GM12878 (cell line): ENCODE results near the gene SRMS.

Source experiments
- BRCA1 ChIP-seq: IDR thresholded peaks from 2 replicates; pipeline ENCODE4 v1.6.1; 2011; ENCODE audit warnings: low read depth, low read length, improper control_type of control experiment
- CTCF ChIP-seq, 3 experiments: IDR thresholded peaks in 2 of 3; conservative IDR thresholded peaks in 1 of 3; 2 replicates each; pipeline ENCODE4 v1.5.1; 2011; ENCODE audit warnings: low read depth in 3 of 3, low read length in 3 of 3, mild to moderate bottlenecking in 3 of 3, control low read depth in 2 of 3, moderate library complexity in 2 of 3, inconsistent platforms in 1 of 3, mixed read lengths in 1 of 3; ENCODE audit not compliant: control insufficient read depth in 2 of 3, insufficient read depth in 1 of 3; ENCODE audit errors: extremely low read depth in 1 of 3
- EP300 ChIP-seq, 2 experiments: fragments of 150-350 bp in 1 of 2; IDR thresholded peaks; 2 replicates each; pipeline ENCODE4 v1.6.1; 2011 to 2012; ENCODE audit warnings: low read depth in 2 of 2, low read length in 2 of 2, borderline replicate concordance in 1 of 2, improper control_type of control experiment in 1 of 2, inconsistent platforms in 1 of 2; ENCODE audit not compliant: control insufficient read depth in 1 of 2
- HDAC6 ChIP-seq: fragments of 200-600 bp; sonication (generic); IDR thresholded peaks from one replicate; pipeline ENCODE4 v1.8.0; 2017; ENCODE audit warnings: antibody characterized with exemption; ENCODE audit not compliant: unreplicated experiment
- POLR2AphosphoS5 ChIP-seq: IDR thresholded peaks from 2 replicates; pipeline ENCODE4 v1.6.1; 2011; ENCODE audit warnings: mild to moderate bottlenecking, low read length, inconsistent platforms
- SIN3A ChIP-seq: IDR thresholded peaks from 2 replicates; pipeline ENCODE4 v1.6.1; 2012; ENCODE audit warnings: low read depth, low read length, improper control_type of control experiment
- SMC3 ChIP-seq: IDR thresholded peaks from 2 replicates; pipeline ENCODE4 v1.6.1; 2011; ENCODE audit warnings: low read length, improper control_type of control experiment, borderline replicate concordance
- SUZ12 ChIP-seq: fragments of 200-600 bp; sonication (generic); IDR thresholded peaks from one replicate; pipeline ENCODE4 v1.6.1; 2018; ENCODE audit warnings: antibody characterized with exemption, mild to moderate bottlenecking; ENCODE audit not compliant: unreplicated experiment
- YY1 ChIP-seq: IDR thresholded peaks from 2 replicates; pipeline ENCODE4 v1.6.1; 2011; ENCODE audit warnings: low read depth, mild to moderate bottlenecking, low read length

- TF ChIP-seq CTCF (IDR thresholded peaks at IDR 0.05 in 2 of 3, conservative IDR thresholded peaks at IDR 0.05 in 1 of 3; ENCODE audit: control insufficient read depth in 2 of 3, extremely low read depth in 1 of 3, insufficient read depth in 1 of 3, low read depth in 3 of 3, low read length in 3 of 3) = 0 out of 6 replicates have a peak, but pooled peaks of 1 of the 3 experiments have one; percentile 4
- TF ChIP-seq SUZ12 = no peak
- TF ChIP-seq EP300 (IDR thresholded peaks at IDR 0.05; ENCODE audit: borderline replicate concordance in 1 of 2, control insufficient read depth in 1 of 2, low read depth in 2 of 2, low read length in 2 of 2) = no peak
- TF ChIP-seq SIN3A = no peak
- no peak for TF ChIP-seq SMC3
- TF ChIP-seq YY1 = no peak
- no peak for TF ChIP-seq POLR2AphosphoS5
- no peak for TF ChIP-seq HDAC6
- no peak for TF ChIP-seq BRCA1
Observed at GRCh38 chr20:63554361-63555278, 7.1 kb upstream of the SRMS start.
